ENCODE measurements around the gene ZNF423.

ZNF423 gene

DNA sequence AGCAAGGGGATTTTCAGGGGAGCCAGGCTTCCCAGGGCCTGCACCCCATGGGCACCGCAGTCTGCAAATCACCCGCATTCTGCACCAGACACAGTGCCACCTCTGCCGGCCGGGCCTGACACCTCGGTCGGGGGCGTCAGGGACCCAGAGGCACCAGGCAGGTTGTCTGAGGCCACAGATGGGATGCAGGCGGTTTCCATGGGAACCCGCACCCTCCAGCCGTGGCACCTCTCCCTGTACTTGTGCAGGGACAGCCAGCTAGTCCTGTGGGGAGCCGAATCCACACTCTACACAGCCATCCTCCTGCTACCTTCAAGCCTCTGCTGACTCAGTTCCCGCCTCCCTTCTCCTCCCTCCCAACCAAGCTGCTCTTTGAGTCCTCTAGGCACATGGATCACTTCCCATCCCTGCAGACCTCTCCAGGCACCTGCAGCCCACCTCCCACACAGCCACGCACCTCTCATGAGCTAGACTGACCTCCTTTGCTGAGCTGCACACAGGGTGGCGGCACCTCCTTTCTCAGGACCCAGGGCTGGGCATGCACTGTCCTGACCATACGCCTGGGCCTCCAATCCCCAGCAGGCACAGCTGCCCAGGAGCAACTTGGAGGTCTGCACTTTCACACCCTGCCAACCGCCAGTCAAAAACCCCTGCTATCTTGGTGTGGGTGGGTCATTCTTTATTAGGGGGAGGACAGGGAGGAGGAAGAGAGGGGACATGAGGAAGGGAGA, 362.9 kb downstream of the ZNF423 start:
- Histone ChIP-seq H3K4me1 (peaks cover 4% of the 10 kb centered on the region), H3K36me3 (ENCODE audit: control insufficient read depth, insufficient read depth, low read length) (no peaks in the 10 kb centered on the region), H3K4me2 (ENCODE audit: low read length) (no peak overlapping the region), H3K4me3 (ENCODE audit: low read depth, low read length) (no peak overlapping the region), H3K9ac (no peak overlapping the region), H3K9me3 (ENCODE audit: control insufficient read depth, low read length) (no peaks in the 10 kb centered on the region), H2AFZ (no peak overlapping the region), H3K27ac (no peak overlapping the region), H3K27me3 (ENCODE audit: control insufficient read depth, insufficient read depth, low read length) (no peaks in the 10 kb centered on the region), H3K79me2 (no peaks in the 10 kb centered on the region)
- TF ChIP-seq, protein P1, sequence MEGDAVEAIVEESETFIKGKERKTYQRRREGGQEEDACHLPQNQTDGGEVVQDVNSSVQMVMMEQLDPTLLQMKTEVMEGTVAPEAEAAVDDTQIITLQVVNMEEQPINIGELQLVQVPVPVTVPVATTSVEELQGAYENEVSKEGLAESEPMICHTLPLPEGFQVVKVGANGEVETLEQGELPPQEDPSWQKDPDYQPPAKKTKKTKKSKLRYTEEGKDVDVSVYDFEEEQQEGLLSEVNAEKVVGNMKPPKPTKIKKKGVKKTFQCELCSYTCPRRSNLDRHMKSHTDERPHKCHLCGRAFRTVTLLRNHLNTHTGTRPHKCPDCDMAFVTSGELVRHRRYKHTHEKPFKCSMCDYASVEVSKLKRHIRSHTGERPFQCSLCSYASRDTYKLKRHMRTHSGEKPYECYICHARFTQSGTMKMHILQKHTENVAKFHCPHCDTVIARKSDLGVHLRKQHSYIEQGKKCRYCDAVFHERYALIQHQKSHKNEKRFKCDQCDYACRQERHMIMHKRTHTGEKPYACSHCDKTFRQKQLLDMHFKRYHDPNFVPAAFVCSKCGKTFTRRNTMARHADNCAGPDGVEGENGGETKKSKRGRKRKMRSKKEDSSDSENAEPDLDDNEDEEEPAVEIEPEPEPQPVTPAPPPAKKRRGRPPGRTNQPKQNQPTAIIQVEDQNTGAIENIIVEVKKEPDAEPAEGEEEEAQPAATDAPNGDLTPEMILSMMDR (IDR thresholded peaks at IDR 0.05): no peak

DNA sequence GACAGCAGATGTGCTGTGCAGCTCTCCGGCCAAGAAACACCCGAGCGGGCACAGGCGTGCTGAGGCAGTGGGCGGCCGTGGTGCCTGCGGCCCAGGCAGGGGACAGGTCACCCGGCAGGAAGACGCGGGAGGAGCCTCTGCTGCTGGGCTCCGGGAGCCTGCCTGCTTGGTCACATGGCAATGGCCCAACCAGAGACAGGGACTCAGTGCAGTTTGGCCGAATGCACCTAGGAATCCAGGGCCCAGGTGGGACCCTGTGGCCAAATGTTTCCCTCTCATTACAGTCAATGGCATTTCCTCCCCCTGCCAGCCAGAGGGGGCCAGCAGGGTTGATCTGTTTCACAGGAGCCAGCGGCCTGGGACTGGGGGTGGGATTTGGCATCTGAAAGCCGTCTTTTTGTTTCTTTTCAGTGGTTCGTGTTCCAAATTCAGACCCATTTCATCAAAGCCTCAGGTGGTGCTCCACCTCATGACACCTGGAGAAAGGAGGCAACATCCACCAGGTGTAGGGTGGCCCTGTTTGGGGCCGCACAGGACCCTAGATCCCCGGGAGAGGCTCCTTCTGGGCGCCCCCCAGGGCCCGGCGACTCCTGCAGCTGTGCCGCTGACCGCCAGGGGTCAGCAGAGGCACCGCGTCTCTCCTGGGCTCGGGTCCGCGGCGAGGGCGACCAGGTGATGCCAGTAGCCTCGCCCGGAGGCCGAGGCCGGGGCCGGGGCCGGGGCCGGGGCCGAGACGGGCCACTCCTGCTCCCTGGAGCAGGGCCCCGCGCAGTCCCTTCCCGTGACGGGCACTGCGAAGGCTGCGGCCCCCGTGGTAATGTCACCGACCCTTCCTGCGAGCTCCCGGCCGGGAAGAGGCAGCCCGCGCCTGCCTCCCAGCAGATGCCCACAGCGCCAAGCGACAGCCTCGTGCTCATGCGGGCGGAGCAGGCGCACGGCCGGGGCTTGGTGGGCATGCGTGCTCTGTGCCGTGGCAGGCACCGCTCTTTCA, 363.8 kb downstream of the ZNF423 start:
- H3K9ac ChIP-seq: no peak overlapping the region
- H3K27me3 ChIP-seq (ENCODE audit: control insufficient read depth, insufficient read depth, low read length): no peaks in the 10 kb centered on the region
- H3K4me3 ChIP-seq (ENCODE audit: low read depth, low read length): peak overlapping the region; percentile 54
- H2AFZ ChIP-seq: peak overlapping the region; percentile 91
- H3K9me3 ChIP-seq (ENCODE audit: control insufficient read depth, low read length): no peaks in the 10 kb centered on the region
- H3K27ac ChIP-seq: no peak overlapping the region
- no peaks in the 10 kb centered on the region for H3K36me3 ChIP-seq (ENCODE audit: control insufficient read depth, insufficient read depth, low read length)
- TF ChIP-seq, protein P1 (IDR thresholded peaks at IDR 0.05): peak; percentile 89
- peaks cover 4% of the 10 kb centered on the region for H3K4me1 ChIP-seq
- H3K79me2 ChIP-seq: no peaks in the 10 kb centered on the region
- H3K4me2 ChIP-seq (ENCODE audit: low read length): peak overlapping the region; percentile 64

DNA sequence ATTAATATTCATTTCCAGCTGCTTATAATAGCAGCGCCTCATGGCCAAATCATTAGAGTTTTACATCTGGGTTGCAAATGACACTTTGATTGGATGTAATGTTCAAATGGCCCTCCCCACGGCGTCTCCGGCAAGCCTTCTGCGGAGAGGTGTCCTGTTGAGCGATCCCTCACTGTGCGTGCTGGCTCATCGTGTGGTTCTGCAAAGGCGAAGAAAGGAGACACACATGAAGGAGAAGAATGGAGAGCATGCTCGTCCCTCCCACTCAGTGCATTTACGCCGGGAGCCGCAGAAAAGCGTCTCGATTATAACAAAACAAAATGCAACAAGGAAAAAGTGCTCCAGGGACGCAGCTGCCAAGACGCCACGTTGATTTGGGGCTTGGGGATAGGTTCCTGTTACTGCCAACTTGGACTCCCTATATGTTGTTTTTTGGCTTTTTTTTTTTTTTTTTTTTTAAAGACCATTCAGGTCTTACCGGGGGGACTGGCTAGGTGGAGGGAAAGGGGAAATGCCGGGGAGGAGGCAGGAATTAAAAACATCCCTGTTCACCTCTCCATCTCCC, 364.7 kb downstream of the ZNF423 start:
- peak overlapping the region; percentile 91 for H2AFZ ChIP-seq
- peaks cover 4% of the 10 kb centered on the region for H3K4me1 ChIP-seq
- H3K9ac ChIP-seq: no peak overlapping the region
- H3K27ac ChIP-seq: no peak overlapping the region
- H3K4me3 ChIP-seq (ENCODE audit: low read depth, low read length): no peak overlapping the region
- H3K4me2 ChIP-seq (ENCODE audit: low read length): no peak overlapping the region
- H3K27me3 ChIP-seq (ENCODE audit: control insufficient read depth, insufficient read depth, low read length): no peaks in the 10 kb centered on the region
- TF ChIP-seq, protein P1 (IDR thresholded peaks at IDR 0.05): no peak
- H3K36me3 ChIP-seq (ENCODE audit: control insufficient read depth, insufficient read depth, low read length): no peaks in the 10 kb centered on the region
- no peaks in the 10 kb centered on the region for H3K9me3 ChIP-seq (ENCODE audit: control insufficient read depth, low read length)
- no peaks in the 10 kb centered on the region for H3K79me2 ChIP-seq

DNA sequence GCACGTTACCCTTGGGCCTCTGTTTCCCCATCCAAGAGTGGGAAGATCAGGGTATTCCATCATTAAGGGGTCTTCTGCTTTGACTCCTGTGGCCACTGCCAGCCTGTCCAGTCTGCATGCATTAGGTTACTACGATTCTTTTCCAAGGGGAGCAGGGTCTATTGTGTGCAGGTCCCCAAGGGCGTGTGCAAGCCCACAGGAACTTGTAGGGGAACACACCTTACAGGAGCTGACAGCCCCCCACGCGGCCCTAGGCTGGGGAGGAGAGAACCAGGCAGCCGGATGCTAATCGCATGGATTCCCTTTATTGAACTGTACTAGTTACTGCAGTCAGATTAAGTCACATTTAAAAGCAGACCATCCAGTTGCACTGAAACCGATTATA, 365.6 kb downstream of the ZNF423 start:
- no peak overlapping the region for H2AFZ ChIP-seq
- H3K9ac ChIP-seq: no peak overlapping the region
- H3K4me3 ChIP-seq (ENCODE audit: low read depth, low read length): no peak overlapping the region
- H3K4me1 ChIP-seq: peaks cover 4% of the 10 kb centered on the region
- H3K36me3 ChIP-seq (ENCODE audit: control insufficient read depth, insufficient read depth, low read length): no peaks in the 10 kb centered on the region
- no peaks in the 10 kb centered on the region for H3K9me3 ChIP-seq (ENCODE audit: control insufficient read depth, low read length)
- no peaks in the 10 kb centered on the region for H3K27me3 ChIP-seq (ENCODE audit: control insufficient read depth, insufficient read depth, low read length)
- H3K79me2 ChIP-seq: no peaks in the 10 kb centered on the region
- no peak overlapping the region for H3K27ac ChIP-seq
- no peak overlapping the region for H3K4me2 ChIP-seq (ENCODE audit: low read length)
- TF ChIP-seq, protein P1 (IDR thresholded peaks at IDR 0.05): no peak
